ENCODE measurements around the gene SCN1B.
"Not testable (repeated sequence)": the region's sequence is repeated elsewhere in the genome, so short reads cannot be mapped to it uniquely, and the experiment has no call there.

The SCN1B gene

GRCh38 chr19:35014774-35015173, 15.5 kb upstream of the SCN1B start:
- DNase-seq (ENCODE audit: extremely low spot score, insufficient read length, low read depth); FAIRE-seq: not testable (repeated sequence)

- FAIRE-seq (no peak), DNase-seq (ENCODE audit: extremely low spot score, insufficient read length, low read depth) (no peak)
These were observed 14.9 kb upstream of the SCN1B start for GRCh38 chr19:35015270-35015953.

GRCh38 chr19:35015954-35016351, 14.3 kb upstream of the SCN1B start:
- DNase-seq (ENCODE audit: extremely low spot score, insufficient read length, low read depth) (no peak), FAIRE-seq (no peak)

- no peak for FAIRE-seq
These were observed 12.8 kb upstream of the SCN1B start for GRCh38 chr19:35017507-35017906.

GRCh38 chr19:35018379-35018778, 11.9 kb upstream of the SCN1B start:
- FAIRE-seq (no peak), DNase-seq (ENCODE audit: extremely low spot score, insufficient read length, low read depth) (no peak)

More at GRCh38 chr19:35017507-35017906, 12.8 kb upstream of the SCN1B start:
- no peak for DNase-seq (ENCODE audit: extremely low spot score, insufficient read length, low read depth)

- DNase-seq (ENCODE audit: extremely low spot score, insufficient read length, low read depth) (no peak), FAIRE-seq (no peak)
These were observed 11.1 kb upstream of the SCN1B start for GRCh38 chr19:35019144-35019543.

- no peak for FAIRE-seq
- no peak for DNase-seq (ENCODE audit: extremely low spot score, insufficient read length, low read depth)
These were observed 9.3 kb upstream of the SCN1B start for GRCh38 chr19:35021016-35021415.

GRCh38 chr19:35021596-35021995, 8.7 kb upstream of the SCN1B start:
- FAIRE-seq (no peak), DNase-seq (ENCODE audit: extremely low spot score, insufficient read length, low read depth) (no peak)

GRCh38 chr19:35022460-35022859, 7.8 kb upstream of the SCN1B start:
- no peak for DNase-seq (ENCODE audit: extremely low spot score, insufficient read length, low read depth)
- FAIRE-seq = no peak

- FAIRE-seq = no peak
- no peak for DNase-seq (ENCODE audit: extremely low spot score, insufficient read length, low read depth)
These were observed 6.8 kb upstream of the SCN1B start for GRCh38 chr19:35023428-35023827.

GRCh38 chr19:35024095-35024494, 6.2 kb upstream of the SCN1B start:
- no peak for FAIRE-seq
- DNase-seq (ENCODE audit: extremely low spot score, insufficient read length, low read depth) = no peak

- no peak for FAIRE-seq
- DNase-seq (ENCODE audit: extremely low spot score, insufficient read length, low read depth) = no peak
These were observed 4.3 kb upstream of the SCN1B start for GRCh38 chr19:35025969-35026368.

GRCh38 chr19:35026418-35026817, 3.9 kb upstream of the SCN1B start:
- DNase-seq (ENCODE audit: extremely low spot score, insufficient read length, low read depth) = no peak
- no peak for FAIRE-seq

- DNase-seq (ENCODE audit: extremely low spot score, insufficient read length, low read depth) (no peak), FAIRE-seq (no peak)
These were observed 3.3 kb upstream of the SCN1B start for GRCh38 chr19:35027009-35027408.

- no peak for DNase-seq (ENCODE audit: extremely low spot score, insufficient read length, low read depth)
- no peak for FAIRE-seq
These were observed 2.2 kb upstream of the SCN1B start for GRCh38 chr19:35027851-35028599.

- not testable (repeated sequence) for DNase-seq (ENCODE audit: extremely low spot score, insufficient read length, low read depth); FAIRE-seq
These were observed 1.7 kb upstream of the SCN1B start for GRCh38 chr19:35028600-35028885.

- DNase-seq (ENCODE audit: extremely low spot score, insufficient read length, low read depth); FAIRE-seq: not testable (repeated sequence)
These were observed 964 bp upstream of the SCN1B start for GRCh38 chr19:35029275-35029736.

GRCh38 chr19:35029737-35030256, 473 bp upstream of the SCN1B start:
- DNase-seq (ENCODE audit: extremely low spot score, insufficient read length, low read depth) (no peak), FAIRE-seq (no peak)

- FAIRE-seq (no peak), DNase-seq (ENCODE audit: extremely low spot score, insufficient read length, low read depth) (no peak)
These were observed 1.0 kb downstream of the SCN1B start for GRCh38 chr19:35031072-35031881.

GRCh38 chr19:35032356-35032865, 2.1 kb downstream of the SCN1B start:
- DNase-seq (ENCODE audit: extremely low spot score, insufficient read length, low read depth) (no peak), FAIRE-seq (no peak)
